WTC11 (cell line): ENCODE data around the gene USP8. TPM values are rescaled to one million over a fixed set of nuclear protein-coding genes. Genes with fewer than 3 reads are reported as not detected.

Source experiments
- ATAC-seq: fragments of 200-7000 bp; cut with Tn5 transposase; 2 replicates; pipeline ENCODE4 v1.10.0; 2021; ENCODE audit warnings: mild to moderate bottlenecking, moderate library complexity
- CTCF ChIA-PET: fragments of 300-600 bp; sonication (Branson Sonifier 250); formaldehyde crosslinking; loops from one replicate; lab custom pipeline; 2021; ENCODE audit warnings: antibody characterized with exemption; lab: Charles Lee
- POLR2A ChIA-PET: fragments of 350-600 bp; sonication (Branson Sonifier 250); formaldehyde crosslinking; loops from one replicate; lab custom pipeline; 2021; ENCODE audit warnings: antibody characterized with exemption; lab: Charles Lee
- DNase-seq: peaks from one replicate; pipeline ENCODE4 v3.0.0; 2021; ENCODE audit warnings: low spot score
- H3K27ac Mint-ChIP-seq: 2 replicates; pipeline ENCODE4 v1.8.0; 2021; ENCODE audit warnings: mixed read lengths
- H3K27me3 Mint-ChIP-seq: 2 replicates; pipeline ENCODE4 v1.8.0; 2021; ENCODE audit warnings: low read depth, mild to moderate bottlenecking, moderate library complexity, mixed read lengths
- H3K36me3 Mint-ChIP-seq: 2 replicates; pipeline ENCODE4 v1.8.0; 2021; ENCODE audit warnings: mixed read lengths
- H3K4me1 Mint-ChIP-seq: 2 replicates; pipeline ENCODE4 v1.8.0; 2022; ENCODE audit warnings: mixed read lengths
- H3K4me3 Mint-ChIP-seq: 2 replicates; pipeline ENCODE4 v1.8.0; 2021; ENCODE audit warnings: mild to moderate bottlenecking, moderate library complexity, mixed read lengths
- H3K9me3 Mint-ChIP-seq: 2 replicates; pipeline ENCODE4 v1.8.0; 2021; ENCODE audit warnings: mixed read lengths
- ARID4B ChIP-seq: sonication (generic); formaldehyde crosslinking; IDR thresholded peaks from 2 replicates; pipeline ENCODE4 v1.8.0; 2023; ENCODE audit warnings: missing genetic modification reagents, mild to moderate bottlenecking, borderline replicate concordance
- ATF3 ChIP-seq: sonication (generic); formaldehyde crosslinking; conservative IDR thresholded peaks from 2 replicates; pipeline ENCODE4 v1.8.1; 2022; ENCODE audit warnings: mild to moderate bottlenecking, missing genetic modification reagents
- CDX4 ChIP-seq: fragments of 250-450 bp; sonication (Bioruptor Pico); IDR thresholded peaks from 2 replicates; pipeline ENCODE4 v1.9.0; 2021; ENCODE audit warnings: moderate library complexity, mild to moderate bottlenecking, inconsistent platforms, borderline replicate concordance
- CREB1 ChIP-seq: sonication (generic); formaldehyde crosslinking; IDR thresholded peaks from 2 replicates; pipeline ENCODE4 v1.8.0; 2023; ENCODE audit warnings: mild to moderate bottlenecking, missing genetic modification reagents
- CREM ChIP-seq: sonication (generic); formaldehyde crosslinking; IDR thresholded peaks from 2 replicates; pipeline ENCODE4 v1.8.1; 2022; ENCODE audit warnings: mild to moderate bottlenecking, missing genetic modification reagents, moderate library complexity
- E2F1 ChIP-seq: sonication (generic); formaldehyde crosslinking; IDR thresholded peaks from 2 replicates; pipeline ENCODE4 v1.8.0; 2022; ENCODE audit warnings: mild to moderate bottlenecking, missing genetic modification reagents
- E2F4 ChIP-seq: sonication (generic); formaldehyde crosslinking; IDR thresholded peaks from 2 replicates; pipeline ENCODE4 v1.8.1; 2022; ENCODE audit warnings: low read depth, mild to moderate bottlenecking, moderate library complexity, missing genetic modification reagents, borderline replicate concordance
- ETV6 ChIP-seq: sonication (generic); formaldehyde crosslinking; IDR thresholded peaks from 2 replicates; pipeline ENCODE4 v1.8.1; 2022; ENCODE audit warnings: mild to moderate bottlenecking, missing genetic modification reagents
- FOXJ3 ChIP-seq: sonication (generic); formaldehyde crosslinking; IDR thresholded peaks from 2 replicates; pipeline ENCODE4 v1.9.0; 2021; ENCODE audit warnings: missing genetic modification reagents, mild to moderate bottlenecking, borderline replicate concordance
- FOXK1 ChIP-seq: sonication (generic); formaldehyde crosslinking; IDR thresholded peaks from 2 replicates; pipeline ENCODE4 v1.8.0; 2022; ENCODE audit warnings: mild to moderate bottlenecking, moderate library complexity, missing genetic modification reagents
- GRHL2 ChIP-seq: fragments of 250-450 bp; sonication (Bioruptor Pico); IDR thresholded peaks from 2 replicates; pipeline ENCODE4 v1.8.0; 2022; ENCODE audit warnings: mild to moderate bottlenecking, moderate library complexity; ENCODE audit not compliant: insufficient replicate concordance, severe bottlenecking
- JAZF1 ChIP-seq: fragments of 250-450 bp; sonication (Bioruptor Pico); IDR thresholded peaks from 2 replicates; pipeline ENCODE4 v1.9.0; 2021; ENCODE audit warnings: moderate library complexity, mild to moderate bottlenecking, inconsistent platforms
- JUN ChIP-seq: sonication (generic); formaldehyde crosslinking; IDR thresholded peaks from 2 replicates; pipeline ENCODE4 v1.8.0; 2023; ENCODE audit warnings: mild to moderate bottlenecking, missing genetic modification reagents
- MYBL2 ChIP-seq: sonication (generic); formaldehyde crosslinking; IDR thresholded peaks from 2 replicates; pipeline ENCODE4 v1.8.1; 2023; ENCODE audit warnings: mild to moderate bottlenecking, moderate library complexity, missing genetic modification reagents
- NFE2L1 ChIP-seq: sonication (generic); formaldehyde crosslinking; IDR thresholded peaks from 2 replicates; pipeline ENCODE4 v1.8.1; 2023; ENCODE audit warnings: missing genetic modification reagents
- NFYB ChIP-seq: sonication (generic); formaldehyde crosslinking; conservative IDR thresholded peaks from 2 replicates; pipeline ENCODE4 v1.8.0; 2022; ENCODE audit warnings: low read depth, missing genetic modification reagents
- RORB ChIP-seq: fragments of 250-450 bp; sonication (Bioruptor Pico); IDR thresholded peaks from 2 replicates; pipeline ENCODE4 v1.9.0; 2021; ENCODE audit warnings: mild to moderate bottlenecking
- SMAD4 ChIP-seq: sonication (generic); formaldehyde crosslinking; IDR thresholded peaks from 2 replicates; pipeline ENCODE4 v1.8.0; 2022; ENCODE audit warnings: mild to moderate bottlenecking, missing genetic modification reagents
- SP1 ChIP-seq: sonication (generic); formaldehyde crosslinking; conservative IDR thresholded peaks from 2 replicates; pipeline ENCODE4 v1.8.1; 2022; ENCODE audit warnings: missing genetic modification reagents
- ZBTB43 ChIP-seq: sonication (generic); formaldehyde crosslinking; IDR thresholded peaks from 2 replicates; pipeline ENCODE4 v1.8.1; 2023; ENCODE audit warnings: mild to moderate bottlenecking, missing genetic modification reagents
- ZNF263 ChIP-seq: sonication (generic); formaldehyde crosslinking; IDR thresholded peaks from 2 replicates; pipeline ENCODE4 v1.8.1; 2022; ENCODE audit warnings: low read depth, mild to moderate bottlenecking, moderate library complexity, missing genetic modification reagents
- ZNF281 ChIP-seq: sonication (generic); formaldehyde crosslinking; IDR thresholded peaks from 2 replicates; pipeline ENCODE4 v1.8.0; 2023; ENCODE audit warnings: mild to moderate bottlenecking, missing genetic modification reagents
- ZNF671 ChIP-seq: fragments of 250-450 bp; sonication (Bioruptor Pico); IDR thresholded peaks from 2 replicates; pipeline ENCODE4 v1.8.0; 2021; ENCODE audit warnings: mild to moderate bottlenecking
- total RNA-seq: library from RNA; stranded (reverse); gene quantifications from 3 replicates; pipeline ENCODE4 v1.2.3, GENCODE V29; 2021

Gene USP8
- total RNA-seq, 1 experiment from 2014 or later: 63.7 TPM

GRCh38 chr15:50558012-50558411, 133.8 kb downstream of the USP8 start:
- DNase-seq: no peak
- Mint-ChIP-seq H3K4me3 (no peak overlapping the region), H3K27me3 (no peaks in the 10 kb centered on the region), H3K4me1 (no peaks in the 10 kb centered on the region), H3K9me3 (0 out of 2 replicates have a peak, but pooled peaks cover 3% of the 10 kb centered on the region), H3K27ac (no peak overlapping the region), H3K36me3 (peaks cover 6% of the 10 kb centered on the region)
- ChIA-PET CTCF (no interaction called here), POLR2A (no interaction called here)
- ATAC-seq: no peak
- TF ChIP-seq FOXJ3 (CRISPR knock-in tag) (no peak), ATF3 (CRISPR knock-in tag) (no peak), CDX4 (CRISPR knock-in tag) (no peak), NFYB (no peak), SP1 (no peak), FOXK1 (CRISPR knock-in tag) (no peak), RORB (CRISPR knock-in tag) (no peak), ETV6 (CRISPR knock-in tag) (no peak), CREB1 (no peak), ZNF263 (CRISPR knock-in tag) (no peak), ZNF281 (CRISPR knock-in tag) (no peak), NFE2L1 (CRISPR knock-in tag) (no peak), JAZF1 (no peak), MYBL2 (CRISPR knock-in tag) (no peak), ZBTB43 (no peak)
- TF ChIP-seq, all 79 proteins: peak for 0

- DNase-seq: no peak
- no peaks in the 10 kb centered on the region for H3K27me3 Mint-ChIP-seq
- TF ChIP-seq ARID4B (CRISPR knock-in tag): no peak
- TF ChIP-seq GRHL2 (CRISPR knock-in tag): no peak
- TF ChIP-seq CREM (CRISPR knock-in tag): no peak
- TF ChIP-seq NFYB: no peak
- TF ChIP-seq ZNF671 (CRISPR knock-in tag): no peak
- TF ChIP-seq E2F1: no peak
- no peak for TF ChIP-seq SMAD4 (CRISPR knock-in tag)
- TF ChIP-seq E2F4 (CRISPR knock-in tag): no peak
- no peak for TF ChIP-seq JUN (CRISPR knock-in tag)
- no peaks in the 10 kb centered on the region for H3K4me1 Mint-ChIP-seq
- H3K27ac Mint-ChIP-seq: peak overlapping the region; percentile 16; the same call in 1 of the 2 replicates
- no peak for ATAC-seq
- H3K36me3 Mint-ChIP-seq: peaks cover 15% of the 10 kb centered on the region
- no peaks in the 10 kb centered on the region for H3K9me3 Mint-ChIP-seq
- ChIA-PET POLR2A (no interaction called here), CTCF (no interaction called here)
- H3K4me3 Mint-ChIP-seq: no peak overlapping the region
Observed at GRCh38 chr15:50562735-50563640, 138.8 kb downstream of the USP8 start.
